Astrocyte (in vitro differentiated cells and primary cell): ENCODE results near the gene IGSF3.

Experiments
- EZH2 ChIP-seq: IDR thresholded peaks from 2 replicates; pipeline ENCODE4 v1.6.1; 2012; ENCODE audit warnings: mild to moderate bottlenecking, low read length, inconsistent platforms; ENCODE audit not compliant: insufficient read depth
- TF ChIP-seq, protein P1 (sequence below): IDR thresholded peaks from 2 replicates; pipeline ENCODE4 v1.5.1; 2011; ENCODE audit warnings: low read depth, mild to moderate bottlenecking, inconsistent platforms, low read length, moderate library complexity; ENCODE audit not compliant: insufficient read depth

DNA sequence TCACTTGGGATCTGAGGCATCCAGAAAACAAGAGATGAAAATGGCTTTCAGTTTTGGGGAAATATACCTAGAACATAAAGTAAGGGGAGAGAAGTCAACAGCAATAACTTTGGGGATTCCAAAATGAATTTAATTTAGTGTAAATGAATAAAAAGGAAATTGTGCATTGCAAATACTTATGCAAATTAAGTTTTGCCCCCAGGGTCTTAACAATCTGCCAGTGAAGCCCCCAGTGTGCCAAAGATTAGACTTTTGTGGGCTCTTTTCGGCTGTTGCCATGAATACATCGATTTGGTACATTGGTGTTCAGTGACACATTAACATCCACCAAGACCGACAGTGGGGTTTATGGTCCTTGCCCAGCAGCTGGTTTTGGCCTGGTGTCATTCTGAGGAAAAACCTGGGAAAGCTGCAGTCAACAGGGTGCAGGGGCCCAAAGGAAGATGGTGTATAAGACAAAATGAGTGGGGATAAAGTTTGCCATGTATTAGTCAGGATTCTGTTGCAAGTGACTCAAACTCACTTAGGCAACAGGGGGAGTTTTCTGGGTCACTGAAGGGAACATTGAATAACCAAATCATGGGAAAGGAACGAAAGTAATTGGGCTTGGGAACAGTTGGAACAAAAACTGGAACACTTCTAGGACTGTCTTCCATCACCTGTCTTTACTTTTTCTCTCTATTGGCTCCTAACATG lies 30.2 kb upstream of the IGSF3 start:
- no peak for TF ChIP-seq EZH2
- TF ChIP-seq, protein P1, sequence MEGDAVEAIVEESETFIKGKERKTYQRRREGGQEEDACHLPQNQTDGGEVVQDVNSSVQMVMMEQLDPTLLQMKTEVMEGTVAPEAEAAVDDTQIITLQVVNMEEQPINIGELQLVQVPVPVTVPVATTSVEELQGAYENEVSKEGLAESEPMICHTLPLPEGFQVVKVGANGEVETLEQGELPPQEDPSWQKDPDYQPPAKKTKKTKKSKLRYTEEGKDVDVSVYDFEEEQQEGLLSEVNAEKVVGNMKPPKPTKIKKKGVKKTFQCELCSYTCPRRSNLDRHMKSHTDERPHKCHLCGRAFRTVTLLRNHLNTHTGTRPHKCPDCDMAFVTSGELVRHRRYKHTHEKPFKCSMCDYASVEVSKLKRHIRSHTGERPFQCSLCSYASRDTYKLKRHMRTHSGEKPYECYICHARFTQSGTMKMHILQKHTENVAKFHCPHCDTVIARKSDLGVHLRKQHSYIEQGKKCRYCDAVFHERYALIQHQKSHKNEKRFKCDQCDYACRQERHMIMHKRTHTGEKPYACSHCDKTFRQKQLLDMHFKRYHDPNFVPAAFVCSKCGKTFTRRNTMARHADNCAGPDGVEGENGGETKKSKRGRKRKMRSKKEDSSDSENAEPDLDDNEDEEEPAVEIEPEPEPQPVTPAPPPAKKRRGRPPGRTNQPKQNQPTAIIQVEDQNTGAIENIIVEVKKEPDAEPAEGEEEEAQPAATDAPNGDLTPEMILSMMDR: no peak
